GM19463 (cell line): Measurements from ENCODE around the gene CLTC.
A peak's percentile ranks its signal among the peaks of the same experiment; 100 is the strongest.
"Not testable (repeated sequence)": the region's sequence is repeated elsewhere in the genome, so short reads cannot be mapped to it uniquely, and the experiment has no call there.

Source experiments
- ATAC-seq: cut with Tn5 transposase; IDR thresholded peaks from one replicate; pipeline ENCODE4 v1.9.1; 2021; ENCODE audit warnings: mild to moderate bottlenecking, moderate library complexity; ENCODE audit not compliant: unreplicated experiment

The CLTC gene

DNA sequence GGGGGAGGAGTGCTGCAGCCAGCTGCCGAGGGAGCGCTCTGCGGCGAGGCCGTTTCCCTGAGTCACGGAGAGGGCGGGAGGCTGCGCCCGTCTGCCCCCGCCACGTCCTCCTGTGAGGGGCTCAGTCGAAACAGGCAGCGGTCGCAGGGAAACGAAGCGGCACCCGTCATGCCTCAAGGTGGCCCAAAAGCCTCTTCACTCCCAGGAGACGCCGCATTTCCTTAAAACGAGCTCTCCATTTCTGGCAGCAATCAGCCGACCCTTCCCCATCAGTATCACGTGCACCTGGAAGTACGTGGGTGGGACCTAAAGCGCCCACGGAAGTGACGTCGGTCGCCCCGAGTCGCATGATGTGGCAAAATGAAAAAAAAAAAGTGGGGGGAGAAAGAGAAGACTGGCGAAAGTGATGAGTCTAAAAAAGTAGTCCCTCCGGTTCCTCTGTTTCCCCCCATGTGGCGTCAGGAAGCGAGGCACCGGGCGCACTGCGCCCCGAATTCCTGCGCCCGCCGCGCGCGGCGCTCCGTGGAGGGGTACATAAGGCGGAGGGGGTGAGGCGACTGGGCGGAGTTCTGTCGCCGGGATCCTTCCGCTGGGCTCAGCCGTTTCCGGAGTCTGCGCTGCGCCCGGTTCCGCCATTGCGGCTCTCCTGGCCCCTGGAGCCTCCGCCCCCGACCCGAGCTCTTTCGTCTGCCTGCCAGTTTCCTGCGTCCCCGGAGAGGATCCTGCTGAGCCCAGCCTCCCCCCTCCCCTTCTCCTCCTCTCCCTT is at the start of gene CLTC:
Gene CLTC, plus strand, starts transcription at position 598 of the 766 bp plus-strand sequence. CDS start 237 bp downstream, outside the sequence.
- peak; percentile 74 for ATAC-seq

DNA sequence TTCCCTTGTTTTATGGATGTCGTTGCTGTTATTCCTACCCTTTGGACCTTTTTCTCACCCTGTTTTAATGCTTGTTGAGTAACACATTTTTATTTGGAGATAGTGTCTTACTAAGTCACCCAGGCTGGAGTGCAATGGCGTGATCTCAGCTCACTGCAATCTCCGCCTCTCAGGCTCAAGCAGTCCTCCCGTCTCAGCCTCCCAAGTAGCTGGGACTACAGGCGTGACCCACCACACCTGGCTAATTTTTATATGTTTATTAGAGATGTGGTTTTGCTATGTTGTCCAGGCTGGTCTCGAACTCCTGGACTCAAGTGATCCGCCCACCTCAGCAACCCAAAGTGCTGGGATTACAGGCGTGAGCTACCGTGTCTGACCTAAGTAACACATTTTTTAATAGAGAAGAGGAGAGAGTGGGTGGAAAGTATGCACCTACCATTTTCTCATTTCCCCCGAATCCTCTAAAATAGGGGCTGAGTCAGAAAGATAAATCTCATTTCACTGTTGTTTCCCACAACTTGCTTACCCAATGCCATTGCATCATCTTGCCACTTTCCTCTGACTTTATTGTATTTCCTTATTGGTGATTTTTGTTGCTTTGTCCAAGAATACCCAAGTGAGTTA is 47.3 kb upstream of the CLTC start:
- no peak for ATAC-seq

DNA sequence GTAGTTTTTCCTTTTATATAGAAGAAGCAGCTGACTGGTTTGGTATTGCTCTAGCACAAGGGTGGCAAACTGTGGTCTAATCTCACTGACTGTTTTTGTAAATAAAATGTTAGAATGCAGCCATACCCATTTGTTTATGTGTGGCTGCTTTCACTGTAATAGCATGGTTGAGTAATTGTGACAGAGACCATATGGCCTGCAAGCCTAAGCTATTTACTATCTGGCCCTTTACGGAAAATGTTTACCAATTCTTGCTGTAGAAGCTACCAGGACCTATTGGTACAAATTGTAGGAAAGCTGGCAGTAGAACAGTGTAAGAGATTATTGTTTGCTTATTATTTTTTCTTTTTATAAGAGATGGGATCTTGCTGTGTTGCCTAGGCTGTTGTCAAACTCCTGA is 35.5 kb upstream of the CLTC start:
- not testable (repeated sequence) for ATAC-seq

DNA sequence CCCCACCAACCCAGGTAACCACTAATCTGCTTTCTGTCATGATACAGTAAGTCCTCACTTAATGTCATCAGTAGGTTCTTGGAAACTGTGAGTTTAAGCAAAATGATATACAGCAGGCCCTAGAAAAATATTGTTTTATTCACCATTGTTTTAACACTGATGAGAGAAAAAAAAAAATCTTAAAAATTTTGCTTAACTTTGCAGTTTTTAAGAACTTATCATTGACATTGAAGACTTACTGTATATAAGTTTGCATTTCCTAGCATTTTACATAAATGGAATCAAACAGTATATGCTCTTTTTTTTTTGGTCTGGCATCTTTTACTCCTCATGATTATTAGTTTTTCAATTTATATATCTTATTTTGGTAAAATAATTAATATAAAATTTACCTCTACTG is 19.5 kb upstream of the CLTC start:
- ATAC-seq = no peak

DNA sequence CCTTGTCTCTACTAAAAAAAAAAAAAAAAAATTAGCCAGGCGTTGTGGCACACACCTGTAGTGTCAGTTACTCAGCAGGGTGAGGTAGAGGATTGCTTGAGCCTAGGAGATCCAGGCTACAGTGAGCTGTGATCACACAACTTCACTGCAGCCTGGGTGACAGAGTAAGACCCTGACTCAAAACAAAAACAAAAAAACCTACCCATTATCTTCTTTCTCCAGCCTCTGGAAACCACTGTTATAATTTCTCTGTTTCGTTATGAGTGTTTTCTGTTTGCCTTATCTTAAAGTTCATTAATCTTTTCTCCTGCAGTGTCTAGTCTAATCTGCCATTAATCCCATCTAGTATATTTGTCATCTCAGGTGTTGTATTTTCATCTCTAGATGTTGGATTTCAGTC is 18.6 kb upstream of the CLTC start:
- ATAC-seq = no peak

DNA sequence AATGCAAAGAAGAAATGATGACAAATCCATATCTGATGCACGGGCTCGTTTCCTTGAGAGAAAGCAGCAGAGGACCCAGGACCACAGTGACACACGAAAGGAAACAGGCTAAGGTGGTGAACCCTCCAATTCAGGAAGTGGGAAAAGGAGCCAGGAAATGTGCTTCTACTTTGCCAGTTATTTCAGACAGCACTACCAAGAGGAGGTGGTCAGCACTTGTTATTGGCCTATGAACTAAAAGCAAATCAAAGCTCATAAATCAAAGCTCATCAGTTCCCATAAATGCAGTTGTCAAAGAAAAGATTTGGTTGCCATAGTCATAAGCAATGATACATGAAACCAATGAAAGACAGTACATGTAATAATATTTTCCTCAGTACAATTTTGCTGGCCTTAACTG is 12.6 kb upstream of the CLTC start:
- ATAC-seq = no peak

DNA sequence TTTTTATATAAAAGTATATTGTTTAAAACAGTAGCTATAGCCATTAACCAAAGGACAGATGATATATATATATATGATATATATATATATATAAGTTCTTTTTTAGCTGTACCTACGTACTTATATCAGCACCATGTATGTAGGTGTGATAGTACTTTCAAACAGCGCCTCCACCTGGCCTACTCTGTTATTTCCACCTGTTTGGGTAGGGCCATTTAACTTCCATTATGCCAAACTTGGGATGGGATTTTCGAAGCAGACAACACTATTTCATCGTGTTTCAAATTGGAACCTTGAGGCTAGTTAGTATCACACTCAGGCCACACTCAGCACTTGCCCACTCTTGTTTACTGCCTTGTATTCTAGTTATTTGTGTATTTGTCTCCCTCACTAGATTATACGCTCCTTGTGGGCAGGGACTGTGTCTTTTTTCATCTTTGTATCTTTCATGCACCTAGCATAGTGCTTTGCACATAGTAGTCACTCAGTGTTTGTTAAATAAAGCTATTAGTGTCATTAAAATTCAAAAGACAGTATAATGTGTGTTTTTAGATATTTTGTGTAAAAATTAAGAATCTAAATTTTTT is 11.8 kb upstream of the CLTC start:
- ATAC-seq = no peak

DNA sequence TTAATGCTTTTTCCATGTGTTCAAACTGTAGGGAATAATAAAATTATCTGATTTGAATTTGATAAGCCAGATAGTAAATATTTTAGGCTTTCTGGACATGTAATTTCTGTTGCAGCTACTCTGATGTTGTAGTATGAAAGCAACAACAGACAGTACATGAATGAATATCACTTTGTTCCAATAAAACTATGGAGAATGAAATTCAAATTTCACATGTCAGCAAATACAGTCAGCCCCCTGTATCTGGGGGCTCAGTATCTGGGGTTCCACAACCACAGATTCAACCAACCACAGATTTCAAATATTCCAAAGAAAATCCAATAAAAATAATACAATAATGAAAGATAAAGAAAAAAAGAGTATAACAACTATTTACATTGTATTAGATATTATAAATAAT is 8.2 kb upstream of the CLTC start:
- no peak for ATAC-seq

DNA sequence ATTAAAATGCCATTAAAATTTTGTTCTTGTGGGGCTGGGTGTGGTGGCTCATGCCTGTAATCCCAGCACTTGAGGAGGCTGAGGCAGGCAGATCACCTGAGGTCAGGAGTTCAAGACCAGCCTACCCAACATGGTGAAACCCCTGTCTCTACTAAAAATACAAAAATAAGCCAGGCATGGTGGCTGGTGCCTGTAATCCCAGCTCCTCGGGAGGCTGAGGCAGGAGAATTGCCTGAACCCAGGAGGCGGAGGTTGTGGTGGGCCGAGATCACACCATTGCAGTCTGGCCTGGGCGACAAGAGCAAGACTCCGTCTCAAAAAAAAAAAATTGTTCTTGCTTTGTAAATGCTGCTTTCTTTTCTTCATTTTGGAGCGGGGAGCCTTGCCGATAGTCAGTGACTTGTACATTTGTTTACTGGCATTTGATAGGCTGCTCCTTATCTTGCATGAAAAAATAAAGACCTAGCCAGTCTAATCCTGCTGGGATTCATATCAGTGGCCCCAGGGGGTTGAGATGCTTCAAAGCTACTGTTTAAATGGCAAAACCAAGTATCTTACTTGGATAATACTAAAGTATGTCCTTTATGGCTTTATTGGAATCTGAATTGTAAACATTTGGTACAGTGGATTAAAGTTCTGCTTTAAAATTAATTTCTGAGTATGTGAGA is 3.3 kb upstream of the CLTC start:
- ATAC-seq = no peak

DNA sequence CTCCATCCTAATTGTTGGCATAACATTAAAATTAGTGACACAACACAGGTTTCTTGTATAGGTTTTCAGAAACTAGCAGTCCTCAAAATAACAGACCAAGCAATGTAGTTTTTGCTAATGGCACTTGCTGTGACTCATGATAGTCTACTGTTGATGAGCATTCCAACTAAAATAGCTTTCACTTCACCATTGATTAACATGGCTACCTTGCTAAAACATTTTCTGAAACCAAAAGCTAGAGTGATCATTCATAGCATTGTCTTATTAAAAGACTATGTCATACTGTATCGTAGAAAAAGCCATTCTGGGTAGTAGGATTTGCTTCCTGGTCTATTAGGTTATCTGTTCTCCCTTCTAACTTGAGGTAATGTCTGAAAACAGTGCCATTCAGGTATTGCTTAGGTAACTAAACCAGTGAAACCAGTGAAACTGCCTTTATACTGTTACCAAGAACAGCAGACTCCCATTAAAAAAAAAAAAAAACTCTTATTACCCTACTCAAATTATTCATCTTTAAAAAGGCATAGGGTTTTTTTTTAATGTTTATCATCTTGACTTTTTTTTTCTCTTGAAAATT is 2.5 kb upstream of the CLTC start:
- no peak for ATAC-seq

DNA sequence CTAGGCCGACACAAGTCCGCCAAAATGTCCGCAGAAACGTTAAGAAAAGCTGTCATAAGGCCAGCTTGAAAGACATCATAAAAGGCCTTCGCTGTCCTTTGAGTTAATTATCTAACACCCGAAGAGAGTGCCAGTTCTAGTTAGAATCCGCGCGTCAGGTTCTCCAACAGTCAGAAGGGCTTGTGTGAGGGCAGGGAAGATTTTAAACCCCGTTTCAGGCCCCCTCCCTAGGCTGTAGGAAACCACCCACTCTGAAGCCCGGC is 729 bp upstream of the CLTC start:
- no peak for ATAC-seq

DNA sequence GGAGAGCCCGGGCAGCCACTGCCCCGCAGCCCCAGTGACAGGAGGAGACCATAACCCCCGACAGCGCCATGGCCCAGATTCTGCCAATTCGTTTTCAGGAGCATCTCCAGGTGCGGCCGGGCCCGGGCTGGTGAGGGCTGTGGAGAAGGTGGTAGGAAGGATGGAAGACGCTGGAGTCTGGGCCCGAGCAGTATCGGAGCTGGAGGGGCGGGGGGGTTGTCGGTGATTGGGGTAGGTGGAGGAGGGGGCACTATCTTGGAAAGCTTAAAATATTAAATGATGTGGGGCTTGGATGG is 317 bp downstream of the CLTC start:
- ATAC-seq = no peak

DNA sequence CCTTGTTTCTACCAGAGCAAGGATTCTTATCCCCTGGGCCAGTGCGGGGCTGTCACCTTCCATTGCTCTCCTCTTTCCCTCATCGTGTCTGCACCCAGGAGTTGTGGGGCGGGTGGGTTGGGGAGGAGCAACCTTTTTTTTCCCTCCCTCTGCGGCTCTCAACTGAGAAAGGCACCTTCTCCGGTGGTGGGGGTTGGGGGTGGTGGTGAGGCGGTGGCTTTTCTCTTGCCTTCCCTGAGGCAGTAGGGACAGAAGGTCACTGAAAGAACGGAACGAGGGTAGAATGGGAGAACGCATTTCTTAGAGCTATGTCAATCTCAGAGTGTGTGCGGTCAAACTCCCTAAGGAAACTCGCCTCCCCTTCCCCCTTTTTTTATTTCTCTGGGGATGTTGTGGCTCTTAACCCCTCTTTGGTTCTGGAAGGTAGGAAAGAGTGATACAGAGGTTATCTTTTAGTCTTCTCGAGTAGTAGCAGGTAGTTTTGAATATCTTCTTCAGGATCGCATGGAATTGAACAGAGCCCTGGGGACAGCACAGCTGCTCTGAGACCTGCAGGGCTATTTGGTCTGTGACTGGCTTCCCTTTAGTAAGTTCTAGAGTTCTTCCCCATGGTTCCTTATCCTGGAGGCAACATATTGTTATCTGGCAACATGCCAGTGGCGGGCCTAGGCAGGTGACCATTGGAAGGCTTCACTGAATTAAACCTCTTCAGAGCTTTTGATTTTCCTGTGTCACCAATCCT is 994 bp downstream of the CLTC start:
- ATAC-seq = no peak

DNA sequence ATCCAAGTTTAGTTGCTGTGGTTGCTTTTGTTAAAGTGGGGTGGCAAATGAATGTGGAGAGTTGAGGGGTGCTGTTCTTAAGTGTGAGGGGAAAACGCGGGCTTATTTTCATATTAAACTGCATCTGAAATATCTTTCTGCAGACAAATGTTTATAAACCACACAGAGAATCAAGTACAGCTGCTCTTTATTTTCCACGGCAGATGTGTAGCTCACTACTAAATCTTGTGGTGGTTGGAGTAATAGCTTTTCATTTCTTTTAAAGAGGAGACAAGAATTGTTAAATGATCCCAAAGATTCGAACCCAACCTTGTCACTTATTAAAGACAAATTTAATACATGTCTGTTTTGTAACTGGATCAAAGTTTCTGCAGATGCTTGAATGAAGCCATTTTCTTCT is 2.1 kb downstream of the CLTC start:
- ATAC-seq = no peak

DNA sequence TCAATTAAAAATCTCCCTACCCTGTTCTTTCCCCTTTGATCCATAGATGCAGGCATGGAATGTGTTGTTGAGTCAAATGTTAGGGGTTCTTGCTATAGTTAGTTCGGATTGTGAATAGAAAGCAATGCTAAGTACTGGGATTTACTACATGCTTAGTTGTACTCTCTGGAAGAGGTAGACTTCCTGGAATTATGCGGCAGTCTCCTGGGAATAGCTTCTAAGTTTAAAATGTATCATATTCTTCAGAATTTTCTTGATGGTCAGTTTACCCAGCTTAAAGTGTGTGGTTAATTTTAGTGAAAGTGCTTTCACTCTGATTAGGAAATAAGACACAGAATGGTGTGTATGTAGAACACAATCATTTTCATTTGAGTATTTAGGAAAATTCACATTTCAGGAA is 3.5 kb downstream of the CLTC start:
- ATAC-seq = no peak

DNA sequence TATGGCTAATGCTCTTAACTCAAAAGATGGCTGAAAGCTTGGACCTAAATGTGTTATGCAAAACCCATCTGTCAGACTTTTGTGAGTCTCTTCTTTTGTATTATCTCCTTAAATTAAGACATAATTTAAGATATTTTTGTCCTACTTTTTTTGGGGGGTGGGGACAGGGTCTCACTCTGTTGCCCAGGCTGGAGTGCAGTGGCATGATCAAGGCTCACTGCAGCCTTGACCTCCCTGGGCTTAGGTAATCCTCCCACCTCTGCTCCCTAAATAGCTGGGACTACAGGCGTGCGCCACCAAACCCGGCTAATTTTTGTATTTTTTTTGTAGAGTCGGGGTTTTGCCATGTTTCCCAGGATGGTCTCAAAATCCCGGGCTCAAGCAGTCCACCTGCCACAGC is 7.1 kb downstream of the CLTC start:
- ATAC-seq = no peak

DNA sequence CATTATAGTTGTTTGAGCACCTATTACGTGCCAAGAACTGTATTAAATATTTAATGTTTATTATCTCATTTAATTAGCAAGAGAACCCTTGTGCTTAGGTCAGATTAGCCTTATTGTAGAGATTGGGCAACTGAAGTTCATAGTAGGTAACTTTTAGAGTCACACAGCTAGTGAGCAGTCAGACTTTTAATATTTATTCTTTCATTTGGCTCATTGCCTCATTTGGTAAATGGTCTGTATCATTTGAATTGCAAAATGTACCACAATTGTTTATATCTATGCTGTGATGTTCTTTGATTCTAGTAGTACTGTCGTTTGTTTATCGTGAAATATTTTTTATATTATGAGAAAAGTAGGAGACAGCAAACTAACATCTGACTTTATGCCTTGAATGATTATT is 7.6 kb downstream of the CLTC start:
- ATAC-seq = no peak

DNA sequence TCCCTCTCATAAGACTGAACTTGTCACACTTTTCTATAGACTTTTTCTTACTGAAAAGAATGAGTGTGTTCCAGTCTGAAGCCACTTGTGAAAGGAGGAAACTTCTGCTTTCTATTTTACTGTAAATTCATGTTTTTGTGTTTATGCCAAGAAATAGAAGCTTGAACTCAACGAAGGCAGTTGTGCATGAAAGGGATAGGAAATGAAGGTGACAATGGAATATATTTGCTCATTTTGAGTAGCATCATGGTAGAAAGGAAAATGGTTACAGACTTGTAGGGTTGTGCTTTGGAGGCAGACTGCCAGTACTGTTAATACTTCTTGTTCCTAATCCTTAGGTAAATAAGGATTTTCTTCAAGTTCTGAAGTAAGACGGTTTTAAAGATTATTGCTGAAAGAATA is 8.1 kb downstream of the CLTC start:
- no peak for ATAC-seq

DNA sequence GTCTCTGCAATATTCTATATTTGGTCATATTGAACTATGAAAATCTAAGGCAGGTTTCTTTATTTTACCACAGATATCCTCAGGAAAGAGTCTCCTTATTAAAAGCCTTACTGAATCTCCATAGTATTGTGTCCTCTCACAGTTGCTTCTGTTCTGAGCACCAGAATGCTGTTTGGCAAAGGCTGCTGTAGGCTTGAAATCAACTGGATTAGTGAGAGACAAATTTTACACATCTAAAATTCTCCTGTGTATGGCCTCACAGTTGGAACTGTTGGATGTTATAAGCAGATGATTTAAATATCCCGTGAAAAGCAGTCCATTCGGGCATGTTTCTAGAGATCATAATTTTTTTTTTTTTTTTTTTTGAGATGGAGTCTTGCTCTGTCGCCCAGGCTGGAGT is 9.5 kb downstream of the CLTC start:
- ATAC-seq = no peak

DNA sequence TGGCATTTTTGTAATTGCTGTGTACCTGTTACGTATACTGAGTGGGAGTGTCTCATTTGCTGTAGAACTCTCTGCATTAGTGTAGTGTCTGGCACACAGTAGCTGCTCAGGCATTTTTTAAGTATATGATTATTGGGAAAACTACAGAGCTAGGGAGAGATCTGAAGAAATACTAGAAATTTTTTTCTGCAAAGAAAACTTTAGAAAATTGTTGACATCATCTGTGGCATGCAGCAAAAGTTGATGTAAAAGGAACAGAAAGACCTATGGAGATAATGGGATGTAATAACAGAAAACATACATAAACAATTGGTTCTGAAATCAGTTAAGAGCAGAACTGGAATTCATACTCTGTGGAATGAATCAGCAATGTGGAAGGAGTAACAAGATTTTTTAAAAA is 11.6 kb downstream of the CLTC start:
- ATAC-seq = no peak

DNA sequence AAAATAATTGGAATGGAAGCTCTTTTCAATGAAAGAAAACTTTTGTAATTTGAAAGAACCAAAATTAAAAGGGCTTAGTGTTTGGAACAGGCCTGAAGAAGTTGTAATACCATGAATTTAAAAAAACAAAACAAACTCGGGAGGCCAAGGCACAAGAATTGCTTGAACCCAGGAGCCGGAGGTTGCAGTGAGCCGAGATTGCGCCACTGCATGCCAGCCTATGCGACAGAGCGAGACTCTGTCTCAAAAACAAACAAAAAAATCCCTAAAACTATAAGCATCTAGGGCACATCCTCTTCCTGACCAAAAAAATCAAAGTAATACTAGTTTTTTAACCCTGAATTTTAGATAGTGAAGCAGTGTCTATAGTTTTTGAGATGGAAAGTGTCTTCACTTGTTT is 12.7 kb downstream of the CLTC start:
- no peak for ATAC-seq
